D341Med (cell line): ENCODE data around the gene CDC42SE2.
"Not testable (repeated sequence)": the region's sequence is repeated elsewhere in the genome, so short reads cannot be mapped to it uniquely, and the experiment has no call there.

ENCODE experiments used
- DNase-seq: peaks from one replicate; pipeline ENCODE4 v3.0.0; 2012; ENCODE audit warnings: low spot score

The CDC42SE2 gene

GRCh38 chr5:131277875-131278740 is 14.3 kb downstream of the CDC42SE2 start:
- DNase-seq: no peak

GRCh38 chr5:131278741-131279124 is 14.9 kb downstream of the CDC42SE2 start:
- not testable (repeated sequence) for DNase-seq

GRCh38 chr5:131279204-131279603 is 15.4 kb downstream of the CDC42SE2 start:
- DNase-seq: no peak

- no peak for DNase-seq
Observed at GRCh38 chr5:131280417-131280816, 16.6 kb downstream of the CDC42SE2 start.

- no peak for DNase-seq
Observed at GRCh38 chr5:131281133-131281867, 17.4 kb downstream of the CDC42SE2 start.

- no peak for DNase-seq
Observed at GRCh38 chr5:131281868-131282234, 18.0 kb downstream of the CDC42SE2 start.

GRCh38 chr5:131282235-131282634 is 18.4 kb downstream of the CDC42SE2 start:
- DNase-seq: no peak

GRCh38 chr5:131285703-131286399 is 22.0 kb downstream of the CDC42SE2 start:
- DNase-seq: no peak

GRCh38 chr5:131286400-131286715 is 22.5 kb downstream of the CDC42SE2 start:
- DNase-seq: no peak

- DNase-seq: no peak
Observed at GRCh38 chr5:131288328-131288727, 24.5 kb downstream of the CDC42SE2 start.

- DNase-seq: no peak
Observed at GRCh38 chr5:131289738-131290137, 25.9 kb downstream of the CDC42SE2 start.

- no peak for DNase-seq
Observed at GRCh38 chr5:131296213-131296672, 32.4 kb downstream of the CDC42SE2 start.

GRCh38 chr5:131297886-131298285 is 34.0 kb downstream of the CDC42SE2 start:
- no peak for DNase-seq

GRCh38 chr5:131299465-131299864 is 35.6 kb downstream of the CDC42SE2 start:
- no peak for DNase-seq

GRCh38 chr5:131302506-131302905 is 38.7 kb downstream of the CDC42SE2 start:
- DNase-seq: no peak

- no peak for DNase-seq
Observed at GRCh38 chr5:131303537-131303936, 39.7 kb downstream of the CDC42SE2 start.

- no peak for DNase-seq
Observed at GRCh38 chr5:131304414-131304813, 40.6 kb downstream of the CDC42SE2 start.

- DNase-seq: no peak
Observed at GRCh38 chr5:131305138-131305689, 41.4 kb downstream of the CDC42SE2 start.

GRCh38 chr5:131305906-131306305 is 42.1 kb downstream of the CDC42SE2 start:
- no peak for DNase-seq

- DNase-seq: not testable (repeated sequence)
Observed at GRCh38 chr5:131312235-131312772, 48.5 kb downstream of the CDC42SE2 start.

- DNase-seq: no peak
Observed at GRCh38 chr5:131316026-131316425, 52.2 kb downstream of the CDC42SE2 start.

GRCh38 chr5:131316822-131317221 is 53.0 kb downstream of the CDC42SE2 start:
- DNase-seq: no peak
